GM12878 (cell line): ENCODE measurements around the gene CDO1. TPM values are rescaled to one million over a fixed set of nuclear protein-coding genes. Genes with fewer than 3 reads are reported as not detected.

Source experiments
- ATAC-seq: fragments of 200-7000 bp; cut with Tn5 transposase; 3 replicates; pipeline ENCODE4 v1.9.1; 2020; ENCODE audit warnings: mild to moderate bottlenecking, moderate library complexity
- BruUV-seq: library from RNA; stranded (reverse); fragments of 400-500 nt; replicated peaks from 2 replicates; lab custom pipeline; 2021; lab: Mats Ljungman, UMichigan
- CTCF ChIA-PET: fragments of 300-600 bp; sonication (Branson Sonifier 250); formaldehyde crosslinking; extraction: SDS; loops from one replicate; lab custom pipeline; 2021; ENCODE audit warnings: inconsistent platforms; lab: Yijun Ruan, JAX
- POLR2A ChIA-PET: fragments of 350-600 bp; formaldehyde crosslinking; extraction: SDS; loops from one replicate; lab custom pipeline; 2021; ENCODE audit warnings: inconsistent platforms; lab: Charles Lee
- RAD21 ChIA-PET: fragments of 300-600 bp; sonication (Branson Sonifier 250); formaldehyde crosslinking; loops from one replicate; lab custom pipeline; 2023; ENCODE audit warnings: antibody characterized with exemption; ENCODE audit not compliant: unreplicated experiment; lab: Charles Lee
- SMC1A ChIA-PET: fragments of 300-600 bp; sonication (Branson Sonifier 250); formaldehyde crosslinking; loops from one replicate; lab custom pipeline; 2023; ENCODE audit not compliant: unreplicated experiment, uncharacterized antibody; lab: Charles Lee
- DNase-seq: peaks from one replicate; pipeline ENCODE4 v3.0.0-alpha.2; 2011; ENCODE audit warnings: low read depth, low spot score
- FAIRE-seq: peaks from 3 replicates; lab custom pipeline; 2011; peaks lifted over from hg19 to GRCh38; lab: Jason Lieb, UNC
- H2AFZ ChIP-seq: 2 replicates; pipeline ENCODE4 v1.6.0; 2011; ENCODE audit warnings: low read depth, low read length, control low read depth; ENCODE audit not compliant: control insufficient read depth
- H3K27ac ChIP-seq: 2 replicates; pipeline ENCODE4 v1.5.1; 2011; ENCODE audit warnings: control low read depth; ENCODE audit not compliant: control insufficient read depth, insufficient read depth
- H3K27me3 ChIP-seq, 2 experiments: replicated peaks in 1 of 2; 2 replicates each; pipeline versions ENCODE4 v1.6.0 to v1.6.1; 2011; ENCODE audit warnings: low read length in 1 of 2; ENCODE audit not compliant: control insufficient read depth in 2 of 2, insufficient read depth in 2 of 2
- H3K36me3 ChIP-seq, 2 experiments: 2 replicates each; pipeline ENCODE4 v1.5.1; 2011; ENCODE audit warnings: low read length in 1 of 2; ENCODE audit not compliant: control insufficient read depth in 2 of 2, insufficient read depth in 2 of 2
- H3K4me1 ChIP-seq: 2 replicates; pipeline ENCODE4 v1.6.1; 2011; ENCODE audit warnings: mild to moderate bottlenecking, low read length, moderate library complexity, mixed read lengths; ENCODE audit not compliant: control insufficient read depth, insufficient read depth
- H3K4me2 ChIP-seq: 2 replicates; pipeline ENCODE4 v1.6.0; 2011; ENCODE audit warnings: control low read depth; ENCODE audit not compliant: control insufficient read depth, insufficient read depth
- H3K4me3 ChIP-seq: fragments of 200-600 bp; sonication (generic); 2 replicates; pipeline ENCODE4 v1.5.1; 2016
- H3K79me2 ChIP-seq: 2 replicates; pipeline ENCODE4 v1.6.0; 2011; ENCODE audit warnings: low read length; ENCODE audit not compliant: control insufficient read depth, insufficient read depth
- H3K9ac ChIP-seq: 2 replicates; pipeline ENCODE4 v1.8.0; 2011; ENCODE audit warnings: low read length, control low read depth, mixed read lengths; ENCODE audit not compliant: control insufficient read depth, insufficient read depth
- H3K9me3 ChIP-seq: replicated peaks from 3 replicates; pipeline ENCODE4 v1.5.1; 2011; ENCODE audit warnings: mild to moderate bottlenecking, low read length; ENCODE audit not compliant: control insufficient read depth, insufficient read depth
- H4K20me1 ChIP-seq: 2 replicates; pipeline ENCODE4 v1.6.0; 2011; ENCODE audit not compliant: control insufficient read depth, insufficient read depth
- ATF7 ChIP-seq: fragments of 450-650 bp; IDR thresholded peaks from 2 replicates; pipeline ENCODE4 v1.6.1; 2016; ENCODE audit warnings: low read depth, mild to moderate bottlenecking
- BMI1 ChIP-seq: fragments of 450-650 bp; IDR thresholded peaks from 2 replicates; pipeline ENCODE4 v1.6.1; 2016; ENCODE audit warnings: mild to moderate bottlenecking, moderate library complexity, borderline replicate concordance
- CHD1 ChIP-seq: IDR thresholded peaks from 2 replicates; pipeline ENCODE4 v1.6.1; 2012; ENCODE audit warnings: low read depth, low read length, improper control_type of control experiment
- CHD2 ChIP-seq: IDR thresholded peaks from 2 replicates; pipeline ENCODE4 v1.6.1; 2011; ENCODE audit warnings: low read depth, low read length, improper control_type of control experiment, borderline replicate concordance
- FOXM1 ChIP-seq: IDR thresholded peaks from 2 replicates; pipeline ENCODE4 v1.6.1; 2012; ENCODE audit warnings: low read depth, mild to moderate bottlenecking, inconsistent platforms, low read length, moderate library complexity
- JUND ChIP-seq: IDR thresholded peaks from 2 replicates; pipeline ENCODE4 v1.6.1; 2012; ENCODE audit warnings: low read depth, mild to moderate bottlenecking, low read length, improper control_type of control experiment, moderate library complexity
- MAX ChIP-seq: IDR thresholded peaks from 2 replicates; pipeline ENCODE4 v1.6.1; 2012; ENCODE audit warnings: low read depth, low read length, improper control_type of control experiment
- MTA2 ChIP-seq: fragments of 450-650 bp; IDR thresholded peaks from 2 replicates; pipeline ENCODE4 v1.6.1; 2016; ENCODE audit warnings: low read depth, mild to moderate bottlenecking, moderate library complexity
- NR2C1 ChIP-seq: fragments of 450-650 bp; IDR thresholded peaks from 2 replicates; pipeline ENCODE4 v1.6.1; 2017; ENCODE audit warnings: antibody characterized with exemption, mild to moderate bottlenecking, moderate library complexity
- SMARCA5 ChIP-seq: fragments of 450-650 bp; IDR thresholded peaks from 2 replicates; pipeline ENCODE4 v1.6.1; 2017; ENCODE audit warnings: mild to moderate bottlenecking
- SPI1 ChIP-seq: IDR thresholded peaks from 2 replicates; pipeline ENCODE4 v1.6.1; 2011; ENCODE audit warnings: low read depth, mild to moderate bottlenecking, low read length, moderate library complexity, borderline replicate concordance; ENCODE audit not compliant: insufficient read depth
- STAT1 ChIP-seq: fragments of 450-650 bp; conservative IDR thresholded peaks from 2 replicates; pipeline ENCODE4 v1.6.1; 2014; ENCODE audit warnings: antibody characterized with exemption, mild to moderate bottlenecking
- TCF12 ChIP-seq: IDR thresholded peaks from 2 replicates; pipeline ENCODE4 v1.6.1; 2011; ENCODE audit warnings: low read depth, mild to moderate bottlenecking, low read length
- WGBS: methylation state at CpG from one replicate; pipeline ENCODE4 v1.1.6; 2016; ENCODE audit warnings: low lambda C conversion rate; ENCODE audit not compliant: insufficient replicate concordance, insufficient coverage; ENCODE audit errors: missing lambda C conversion rate; 5-methylcytosine and 5-hydroxymethylcytosine counted together
- in situ Hi-C: fragments of 300-500 bp; cut with MboI; formaldehyde crosslinking; loops from 9 replicates; pipeline ENCODE4 v1.14.3; 2018; ENCODE audit warnings: mixed read lengths
- intact Hi-C: fragments of 100-400 bp; cut with micrococcal nuclease; formaldehyde crosslinking; loops from one replicate; pipeline ENCODE4 v1.14.2; 2022; ENCODE audit not compliant: unreplicated experiment
- polyA plus RNA-seq, 11 experiments: library from polyadenylated mRNA; depleted of rRNA in 4 of 11; unstranded in 6 of 11; stranded (reverse) in 5 of 11; fragments of >200 nt; fragmentation: Nextera tagmentation in 4 of 11; fragmentation: Illumina TruSeq in 1 of 11; extraction: Ambion mirVana in 4 of 11; extraction: Trizol in 1 of 11; gene quantifications; 1 replicate in 1 of 11; 2 replicates in 10 of 11; pipeline versions ENCODE4 v1.2.1 to v1.2.3, GENCODE V29; 2011 to 2016; ENCODE audit warnings: inconsistent platforms in 2 of 11, missing spikeins in 2 of 11, low read depth in 1 of 11
- total RNA-seq, 4 experiments: library from RNA; depleted of rRNA in 3 of 4; stranded (reverse); fragments of >200 nt in 3 of 4; fragmentation: Illumina TruSeq in 1 of 4; extraction: Trizol in 1 of 4; gene quantifications; 2 replicates each; pipeline versions ENCODE4 v1.2.1 to v1.2.3, GENCODE V29; 2013 to 2021
- TF ChIP-seq, protein P1 (sequence below): IDR thresholded peaks from 2 replicates; pipeline ENCODE4 v1.6.1; 2011; ENCODE audit warnings: low read depth, mild to moderate bottlenecking, low read length, moderate library complexity, borderline replicate concordance; ENCODE audit errors: extremely low read depth
- TF ChIP-seq, protein P2 (sequence below): fragments of 450-650 bp; conservative IDR thresholded peaks from 2 replicates; pipeline ENCODE4 v1.6.1; 2017; ENCODE audit warnings: mild to moderate bottlenecking, moderate library complexity
- TF ChIP-seq, protein P3 (sequence below): fragments of 450-650 bp; formaldehyde crosslinking; IDR thresholded peaks from 2 replicates; pipeline ENCODE4 v1.5.0; 2022; ENCODE audit warnings: mild to moderate bottlenecking, missing genetic modification characterization

Gene CDO1
- total and polyA plus RNA-seq, 10 of the 15 experiments (the other 5 are each of a cell fraction or from before 2014, with no cell fraction given), result 0.05 TPM; not detected in 9

DNA sequence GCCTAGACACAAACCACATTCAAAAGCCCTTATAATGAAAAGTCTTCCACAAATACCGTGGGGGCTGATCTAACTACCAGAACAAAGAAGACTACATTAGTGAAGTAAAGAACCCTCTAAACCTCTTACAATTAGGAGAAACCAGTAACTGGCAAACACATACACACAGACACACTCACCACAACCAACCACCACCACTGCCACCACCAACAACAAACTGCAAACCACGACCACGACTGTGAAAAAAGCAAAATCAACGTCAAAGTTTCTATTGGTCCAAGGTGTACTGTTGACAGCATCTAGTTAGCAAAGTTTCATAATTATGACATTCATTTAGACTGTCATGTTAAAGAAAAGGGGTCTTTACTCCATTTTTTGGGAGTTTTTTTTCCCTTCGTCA, 2.7 kb downstream of the CDO1 start:
- ChIA-PET RAD21 (no interaction called here), SMC1A (no interaction called here), POLR2A (no interaction called here), CTCF (interaction anchor here (0.6 kb wide), 1 partner anchor 237 kb away, joined by 3 read pairs; no protein-coding TSS in a partner anchor)
- no peak for ATAC-seq
- DNase-seq, result no peak
- no peak overlapping the region for H2AFZ ChIP-seq
- no peak for TF ChIP-seq FOXM1
- no peak for TF ChIP-seq CHD2
- TF ChIP-seq BMI1, result no peak
- no peak for TF ChIP-seq MTA2
- TF ChIP-seq, protein P1, sequence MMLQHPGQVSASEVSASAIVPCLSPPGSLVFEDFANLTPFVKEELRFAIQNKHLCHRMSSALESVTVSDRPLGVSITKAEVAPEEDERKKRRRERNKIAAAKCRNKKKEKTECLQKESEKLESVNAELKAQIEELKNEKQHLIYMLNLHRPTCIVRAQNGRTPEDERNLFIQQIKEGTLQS, result no peak
- no peak for TF ChIP-seq NR2C1
- TF ChIP-seq, protein P2, sequence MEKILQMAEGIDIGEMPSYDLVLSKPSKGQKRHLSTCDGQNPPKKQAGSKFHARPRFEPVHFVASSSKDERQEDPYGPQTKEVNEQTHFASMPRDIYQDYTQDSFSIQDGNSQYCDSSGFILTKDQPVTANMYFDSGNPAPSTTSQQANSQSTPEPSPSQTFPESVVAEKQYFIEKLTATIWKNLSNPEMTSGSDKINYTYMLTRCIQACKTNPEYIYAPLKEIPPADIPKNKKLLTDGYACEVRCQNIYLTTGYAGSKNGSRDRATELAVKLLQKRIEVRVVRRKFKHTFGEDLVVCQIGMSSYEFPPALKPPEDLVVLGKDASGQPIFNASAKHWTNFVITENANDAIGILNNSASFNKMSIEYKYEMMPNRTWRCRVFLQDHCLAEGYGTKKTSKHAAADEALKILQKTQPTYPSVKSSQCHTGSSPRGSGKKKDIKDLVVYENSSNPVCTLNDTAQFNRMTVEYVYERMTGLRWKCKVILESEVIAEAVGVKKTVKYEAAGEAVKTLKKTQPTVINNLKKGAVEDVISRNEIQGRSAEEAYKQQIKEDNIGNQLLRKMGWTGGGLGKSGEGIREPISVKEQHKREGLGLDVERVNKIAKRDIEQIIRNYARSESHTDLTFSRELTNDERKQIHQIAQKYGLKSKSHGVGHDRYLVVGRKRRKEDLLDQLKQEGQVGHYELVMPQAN, result no peak
- TF ChIP-seq SPI1, result no peak
- no peak for TF ChIP-seq MAX
- TF ChIP-seq SMARCA5, result no peak
- TF ChIP-seq CHD1, result no peak
- TF ChIP-seq STAT1, result no peak
- TF ChIP-seq, protein P3, sequence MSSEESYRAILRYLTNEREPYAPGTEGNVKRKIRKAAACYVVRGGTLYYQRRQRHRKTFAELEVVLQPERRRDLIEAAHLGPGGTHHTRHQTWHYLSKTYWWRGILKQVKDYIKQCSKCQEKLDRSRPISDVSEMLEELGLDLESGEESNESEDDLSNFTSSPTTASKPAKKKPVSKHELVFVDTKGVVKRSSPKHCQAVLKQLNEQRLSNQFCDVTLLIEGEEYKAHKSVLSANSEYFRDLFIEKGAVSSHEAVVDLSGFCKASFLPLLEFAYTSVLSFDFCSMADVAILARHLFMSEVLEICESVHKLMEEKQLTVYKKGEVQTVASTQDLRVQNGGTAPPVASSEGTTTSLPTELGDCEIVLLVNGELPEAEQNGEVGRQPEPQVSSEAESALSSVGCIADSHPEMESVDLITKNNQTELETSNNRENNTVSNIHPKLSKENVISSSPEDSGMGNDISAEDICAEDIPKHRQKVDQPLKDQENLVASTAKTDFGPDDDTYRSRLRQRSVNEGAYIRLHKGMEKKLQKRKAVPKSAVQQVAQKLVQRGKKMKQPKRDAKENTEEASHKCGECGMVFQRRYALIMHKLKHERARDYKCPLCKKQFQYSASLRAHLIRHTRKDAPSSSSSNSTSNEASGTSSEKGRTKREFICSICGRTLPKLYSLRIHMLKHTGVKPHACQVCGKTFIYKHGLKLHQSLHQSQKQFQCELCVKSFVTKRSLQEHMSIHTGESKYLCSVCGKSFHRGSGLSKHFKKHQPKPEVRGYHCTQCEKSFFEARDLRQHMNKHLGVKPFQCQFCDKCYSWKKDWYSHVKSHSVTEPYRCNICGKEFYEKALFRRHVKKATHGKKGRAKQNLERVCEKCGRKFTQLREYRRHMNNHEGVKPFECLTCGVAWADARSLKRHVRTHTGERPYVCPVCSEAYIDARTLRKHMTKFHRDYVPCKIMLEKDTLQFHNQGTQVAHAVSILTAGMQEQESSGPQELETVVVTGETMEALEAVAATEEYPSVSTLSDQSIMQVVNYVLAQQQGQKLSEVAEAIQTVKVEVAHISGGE (CRISPR knock-in tag), result no peak
- no peak for TF ChIP-seq ATF7
- TF ChIP-seq JUND, result no peak
- TF ChIP-seq TCF12, result no peak
- no peaks in the 10 kb centered on the region for H3K9me3 ChIP-seq
- peak; percentile 44 for FAIRE-seq
- H3K27ac ChIP-seq, result no peak overlapping the region
- 18% methylated on average over 5 of the region's 5 CpGs for WGBS
- H3K27me3 ChIP-seq, result peaks cover 12 to 23% of the 10 kb centered on the region in 2 experiments
- H3K9ac ChIP-seq, result no peak overlapping the region
- BruUV-seq, result no TSS peak
- no peak overlapping the region for H3K4me3 ChIP-seq
- no peaks in the 10 kb centered on the region for H3K36me3 ChIP-seq
- in situ Hi-C loops (no loop called here), intact Hi-C loops (no loop called here)
- H3K79me2 ChIP-seq, result no peaks in the 10 kb centered on the region
- H3K4me2 ChIP-seq, result no peak overlapping the region
- no peaks in the 10 kb centered on the region for H4K20me1 ChIP-seq
- H3K4me1 ChIP-seq, result no peaks in the 10 kb centered on the region
